ENCODE measurements around the gene TBX19.
"Not testable (repeated sequence)": the region's sequence is repeated elsewhere in the genome, so short reads cannot be mapped to it uniquely, and the experiment has no call there.

The TBX19 gene

GRCh38 chr1:168347630-168348029, 67.0 kb downstream of the TBX19 start:
- DNase-seq, result no peak
- intact Hi-C loops (cut with DNase I), result loop anchor here (10.0 kb wide), 2 partner anchors 767 to 1197 kb away; no protein-coding TSS in a partner anchor

GRCh38 chr1:168348146-168348709, 67.6 kb downstream of the TBX19 start:
- no peak for DNase-seq
- intact Hi-C loops (cut with DNase I), result loop anchor here (10.0 kb wide), 2 partner anchors 767 to 1197 kb away; no protein-coding TSS in a partner anchor

GRCh38 chr1:168354335-168355269, 73.9 kb downstream of the TBX19 start:
- DNase-seq; intact Hi-C loops (cut with DNase I): not testable (repeated sequence)

GRCh38 chr1:168360151-168361021, 79.7 kb downstream of the TBX19 start:
- intact Hi-C loops (cut with DNase I), result no loop called here
- DNase-seq, result no peak

GRCh38 chr1:168361252-168361651, 80.6 kb downstream of the TBX19 start:
- DNase-seq, result no peak
- intact Hi-C loops (cut with DNase I), result no loop called here

GRCh38 chr1:168362991-168363390, 82.3 kb downstream of the TBX19 start:
- no peak for DNase-seq
- intact Hi-C loops (cut with DNase I), result no loop called here

Data from posterior cingulate gyrus (tissue), 11 donors.